Measurements from ENCODE around the gene TOMM34. TPM values are rescaled to one million over a fixed set of nuclear protein-coding genes. Genes with fewer than 3 reads are reported as not detected.

The TOMM34 gene
- total RNA-seq, 1 donor from 2014 or later: 11.1 TPM

DNA sequence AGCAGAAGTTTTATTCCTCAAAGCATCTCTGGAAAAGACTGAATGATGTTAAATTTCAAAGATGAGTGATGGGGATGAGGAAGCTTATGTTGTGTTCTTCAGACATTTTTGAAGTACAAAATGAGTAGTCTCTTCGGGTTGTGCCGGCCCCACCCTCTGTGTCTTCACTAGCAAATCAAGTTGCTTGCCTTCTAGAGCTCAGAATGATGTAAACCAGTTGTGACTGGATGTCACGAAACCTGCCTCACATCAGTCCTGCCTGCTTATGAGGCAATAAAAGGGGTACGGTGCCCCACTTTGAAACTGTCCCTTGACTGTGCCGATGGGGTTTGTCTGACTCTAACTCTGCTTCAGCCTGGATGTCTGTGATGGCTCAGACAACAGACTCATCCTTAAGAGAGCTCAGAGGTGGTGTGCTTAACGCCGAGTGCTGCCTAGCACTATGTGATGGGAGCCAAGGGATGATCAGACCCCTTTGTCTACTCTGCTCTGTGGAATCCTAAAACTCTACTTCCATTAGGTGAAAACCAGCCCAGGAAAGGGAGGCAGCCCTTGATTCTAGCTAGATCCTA is 19.0 kb downstream of the TOMM34 start:
- H3K27ac ChIP-seq: no peak overlapping the region
- no peak for DNase-seq (ENCODE audit: low spot score in 2 of 2)
- H3K36me3 ChIP-seq: peaks cover 37 to 68% of the 10 kb centered on the region in 2 donors
- no peaks in the 10 kb centered on the region for H3K9me3 ChIP-seq
- H3K4me1 ChIP-seq: no peaks in the 10 kb centered on the region
- H3K27me3 ChIP-seq: no peaks in the 10 kb centered on the region
- intact Hi-C loops (cut with DNase I): no loop called here
- no peak for TF ChIP-seq CTCF (IDR thresholded peaks at IDR 0.05)
- H3K4me3 ChIP-seq: no peak overlapping the region

DNA sequence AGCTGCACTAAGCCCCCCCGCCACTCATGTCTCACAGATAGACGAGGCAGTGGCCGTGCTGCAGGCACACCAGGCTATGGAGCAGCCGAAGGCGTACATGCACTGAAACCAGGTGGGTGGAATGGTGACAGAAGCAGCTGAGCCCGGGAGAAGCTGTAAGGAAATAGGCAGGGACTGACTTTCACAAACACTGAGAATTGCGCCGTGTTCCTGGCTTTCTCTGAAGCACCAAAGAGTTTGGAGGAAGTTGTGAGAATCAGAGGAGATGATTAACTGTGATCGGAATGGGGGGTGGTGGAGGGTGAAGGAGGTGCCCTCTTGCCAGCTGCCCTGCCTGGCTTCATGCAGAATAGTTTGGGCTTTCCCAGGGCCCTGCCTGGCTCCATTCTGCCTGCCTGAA is 21.6 kb downstream of the TOMM34 start:
- Histone ChIP-seq H3K27me3 (no peaks in the 10 kb centered on the region), H3K27ac (no peak overlapping the region), H3K4me3 (no peak overlapping the region), H3K36me3 (peaks cover 21 to 50% of the 10 kb centered on the region in 2 donors), H3K9me3 (no peaks in the 10 kb centered on the region), H3K4me1 (no peaks in the 10 kb centered on the region)
- TF ChIP-seq CTCF (IDR thresholded peaks at IDR 0.05): no peak
- no peak for DNase-seq (ENCODE audit: low spot score in 2 of 2)
- intact Hi-C loops (cut with DNase I): no loop called here

GRCh38 chr20:44936510-44936909 is 23.7 kb downstream of the TOMM34 start:
- H3K27ac ChIP-seq: no peak overlapping the region
- no peak for DNase-seq (ENCODE audit: low spot score in 2 of 2)
- H3K9me3 ChIP-seq: no peaks in the 10 kb centered on the region
- no peak overlapping the region for H3K4me3 ChIP-seq
- intact Hi-C loops (cut with DNase I): no loop called here
- H3K36me3 ChIP-seq: peaks cover under 1 to 29% of the 10 kb centered on the region in 2 donors
- no peaks in the 10 kb centered on the region for H3K4me1 ChIP-seq
- TF ChIP-seq CTCF (IDR thresholded peaks at IDR 0.05): no peak
- no peaks in the 10 kb centered on the region for H3K27me3 ChIP-seq

GRCh38 chr20:44932916-44933315 is 27.3 kb downstream of the TOMM34 start:
- Histone ChIP-seq H3K36me3 (peaks cover 0 to 15% of the 10 kb centered on the region in 2 donors), H3K9me3 (no peaks in the 10 kb centered on the region), H3K27ac (no peak overlapping the region), H3K4me1 (no peaks in the 10 kb centered on the region), H3K4me3 (no peak overlapping the region), H3K27me3 (no peaks in the 10 kb centered on the region)
- intact Hi-C loops (cut with DNase I): no loop called here
- TF ChIP-seq CTCF (IDR thresholded peaks at IDR 0.05): no peak
- no peak for DNase-seq (ENCODE audit: low spot score in 2 of 2)

- TF ChIP-seq CTCF (IDR thresholded peaks at IDR 0.05): no peak
- Histone ChIP-seq H3K27ac (no peak overlapping the region), H3K27me3 (no peaks in the 10 kb centered on the region), H3K9me3 (no peaks in the 10 kb centered on the region), H3K36me3 (peaks cover 0 to 12% of the 10 kb centered on the region in 2 donors), H3K4me1 (no peaks in the 10 kb centered on the region), H3K4me3 (no peak overlapping the region)
- DNase-seq (ENCODE audit: low spot score in 2 of 2): no peak
- intact Hi-C loops (cut with DNase I): no loop called here
These were observed 28.3 kb downstream of the TOMM34 start for GRCh38 chr20:44931911-44932310.

All from ascending aorta (tissue), 2 donors.